Astrocyte of the hippocampus (primary cell): ENCODE results near the gene PDE6D.
A peak's percentile ranks its signal among the peaks of the same experiment; 100 is the strongest.

ENCODE experiments used
- DNase-seq: peaks from one replicate; pipeline ENCODE4 v3.0.0; 2011; ENCODE audit warnings: low read depth, low spot score

Gene PDE6D

GRCh38 chr2:231780909-231781797 lies at the start of gene PDE6D:
PDE6D (minus strand) TSS chr2:231781282; CDS start chr2:231781114, 168 bp downstream.
- peak; percentile 100 for DNase-seq

- no peak for DNase-seq
Measured at GRCh38 chr2:231821908-231822307, 40.8 kb upstream of the PDE6D start.

- no peak for DNase-seq
Measured at GRCh38 chr2:231820786-231821303, 39.8 kb upstream of the PDE6D start.

- DNase-seq, result no peak
Measured at GRCh38 chr2:231819447-231820042, 38.5 kb upstream of the PDE6D start.

- no peak for DNase-seq
Measured at GRCh38 chr2:231816327-231817026, 35.4 kb upstream of the PDE6D start.

- peak; percentile 26 for DNase-seq
Measured at GRCh38 chr2:231810905-231811304, 29.8 kb upstream of the PDE6D start.

GRCh38 chr2:231807020-231807419 lies 25.9 kb upstream of the PDE6D start:
- DNase-seq, result no peak

GRCh38 chr2:231803501-231804138 lies 22.5 kb upstream of the PDE6D start:
- no peak for DNase-seq

GRCh38 chr2:231800493-231801091 lies 19.5 kb upstream of the PDE6D start:
- peak; percentile 47 for DNase-seq

GRCh38 chr2:231795525-231796327 lies 14.6 kb upstream of the PDE6D start:
- DNase-seq, result peak; percentile 81

GRCh38 chr2:231794383-231794782 lies 13.3 kb upstream of the PDE6D start:
- no peak for DNase-seq

- DNase-seq, result no peak
Measured at GRCh38 chr2:231791107-231791506, 10.0 kb upstream of the PDE6D start.

GRCh38 chr2:231786917-231787292 lies 5.8 kb upstream of the PDE6D start:
- no peak for DNase-seq

- DNase-seq, result peak; percentile 93
Measured at GRCh38 chr2:231786177-231786916, 5.3 kb upstream of the PDE6D start, which contains the start of gene COPS7B. COPS7B (plus strand) TSS chr2:231786445; CDS start chr2:231788571, 2,126 bp downstream.

- DNase-seq, result no peak
Measured at GRCh38 chr2:231785822-231786176, 4.7 kb upstream of the PDE6D start.

GRCh38 chr2:231785413-231785812 lies 4.3 kb upstream of the PDE6D start:
- no peak for DNase-seq

GRCh38 chr2:231781798-231782726 lies 980 bp upstream of the PDE6D start:
- DNase-seq, result peak; percentile 46

GRCh38 chr2:231780123-231780908 lies 766 bp downstream of the PDE6D start:
- DNase-seq, result peak; percentile 65
